ENCODE results near the gene MAPK7.
A peak's percentile ranks its signal among the peaks of the same experiment; 100 is the strongest.
"Not testable (repeated sequence)": the region's sequence is repeated elsewhere in the genome, so short reads cannot be mapped to it uniquely, and the experiment has no call there.

The MAPK7 gene

DNA sequence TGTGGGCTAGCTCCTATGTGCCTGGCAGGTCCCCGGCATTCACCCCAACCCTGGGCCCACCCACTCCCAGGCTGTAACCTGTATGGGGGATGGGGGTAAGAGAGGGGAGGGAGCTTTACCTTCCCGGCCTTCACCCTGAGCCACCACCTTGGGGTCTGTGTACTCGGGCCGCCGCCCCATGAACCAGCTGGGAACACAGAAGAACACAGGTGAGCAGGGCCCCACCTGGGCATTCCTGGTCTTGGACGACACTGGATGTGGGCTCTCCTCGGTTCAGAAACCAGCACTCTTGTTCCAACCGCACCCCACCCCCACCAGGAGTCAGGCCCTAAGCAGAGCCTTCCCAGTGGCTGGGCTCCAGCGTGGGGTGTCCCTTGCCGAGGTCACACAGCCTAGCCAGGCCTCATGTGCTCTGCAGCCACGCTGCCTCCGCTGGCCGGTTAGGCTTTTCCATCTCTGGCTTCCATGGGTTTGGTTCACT is 34.6 kb upstream of the MAPK7 start:
- no peak for DNase-seq

DNA sequence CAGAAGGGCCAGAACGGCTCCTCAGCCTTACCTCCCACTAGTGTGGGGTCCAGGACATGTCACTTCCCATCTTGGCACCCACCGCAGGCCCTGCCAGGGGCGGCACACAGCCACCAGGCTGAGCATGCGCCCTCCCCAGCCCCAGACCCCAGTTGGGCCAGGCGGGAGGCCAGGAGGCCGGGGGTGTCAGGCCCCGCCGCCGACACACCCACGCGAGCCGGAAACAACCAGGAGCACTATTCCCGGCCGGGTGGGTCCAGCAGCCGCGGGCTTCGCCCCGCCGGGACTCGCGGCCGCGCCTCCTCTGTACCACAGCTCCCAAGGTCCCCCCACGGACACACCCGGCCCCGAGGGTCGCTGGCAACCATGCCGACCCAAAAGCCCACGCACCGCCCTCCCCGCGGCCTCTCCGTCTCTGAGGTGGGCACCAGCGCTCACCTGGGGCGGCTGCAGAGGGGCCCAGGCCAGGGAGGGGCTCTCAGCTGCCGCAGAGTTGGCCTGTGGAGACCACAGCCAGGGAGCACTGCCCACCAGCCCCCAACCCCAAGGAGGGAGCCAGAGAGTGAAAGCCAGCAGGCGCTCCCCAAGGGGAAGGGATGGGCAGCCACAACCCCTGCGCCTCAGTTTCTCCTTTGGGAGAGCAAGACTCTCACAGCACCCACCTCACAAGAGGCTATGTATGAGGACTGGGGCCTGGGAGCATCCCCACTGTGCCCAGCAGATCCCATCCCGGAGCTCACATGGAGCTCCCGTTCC is 33.8 kb upstream of the MAPK7 start:
- DNase-seq, result no peak

DNA sequence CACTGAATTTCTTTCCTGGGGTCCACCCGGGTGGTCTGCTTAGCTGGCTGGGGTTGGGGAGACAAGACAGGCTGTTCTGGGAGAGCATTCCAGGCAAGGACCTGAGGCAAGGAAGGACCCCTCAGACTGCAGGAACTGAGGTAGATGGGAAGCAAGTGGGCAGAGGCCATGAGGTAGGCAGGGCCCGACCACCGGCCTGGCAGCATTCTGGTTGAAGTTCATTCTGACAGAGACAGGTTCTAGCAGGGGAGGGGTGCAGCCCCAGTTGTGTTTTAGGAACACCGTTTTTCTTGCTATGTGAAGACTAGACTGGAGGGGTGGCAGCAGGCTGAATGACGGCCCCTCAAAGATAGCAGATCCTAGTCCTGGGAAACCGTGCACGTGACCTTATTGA is 33.2 kb upstream of the MAPK7 start:
- no peak for DNase-seq

DNA sequence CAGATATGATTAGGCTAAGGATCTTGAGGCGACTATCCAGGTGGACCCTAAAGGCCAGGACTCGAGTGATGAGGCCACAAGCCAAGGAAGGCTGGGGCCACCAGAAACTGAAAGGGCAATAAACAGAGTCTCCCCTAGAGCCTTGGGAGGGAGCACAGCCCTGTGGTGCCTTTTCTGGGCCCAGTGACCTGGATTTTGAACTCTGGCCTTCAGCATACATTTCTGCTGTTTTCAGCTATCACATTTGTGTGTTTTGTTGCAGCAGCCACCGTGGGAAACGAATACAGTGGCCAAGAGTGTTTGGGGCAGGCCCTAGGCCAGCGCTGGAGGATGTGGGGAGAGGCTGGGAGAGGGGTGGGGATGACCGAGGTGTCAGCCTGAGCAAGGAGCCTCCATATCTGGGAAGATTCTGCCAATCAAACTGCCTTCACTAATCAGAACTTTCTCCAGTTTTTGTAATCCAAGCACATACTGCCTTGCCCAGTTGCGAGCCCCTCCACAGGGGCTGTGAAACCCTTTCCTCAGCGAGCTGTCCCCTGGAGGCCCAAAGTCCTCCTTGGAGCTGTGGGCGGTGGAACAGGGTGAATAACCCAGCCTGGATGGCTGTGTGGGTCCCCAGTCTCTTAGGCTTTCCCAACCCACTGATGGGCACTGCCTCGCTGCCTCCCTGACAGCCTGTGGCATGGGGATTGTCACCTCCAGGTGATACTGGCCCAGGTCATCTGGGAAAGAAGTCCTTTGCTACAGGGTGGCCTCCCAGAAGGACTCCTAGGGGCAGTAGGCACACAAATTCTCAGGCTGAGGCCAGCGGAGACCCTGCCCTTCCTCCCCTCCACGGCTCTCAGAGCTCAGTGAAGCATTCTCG is 32.6 kb upstream of the MAPK7 start:
- DNase-seq, result no peak

DNA sequence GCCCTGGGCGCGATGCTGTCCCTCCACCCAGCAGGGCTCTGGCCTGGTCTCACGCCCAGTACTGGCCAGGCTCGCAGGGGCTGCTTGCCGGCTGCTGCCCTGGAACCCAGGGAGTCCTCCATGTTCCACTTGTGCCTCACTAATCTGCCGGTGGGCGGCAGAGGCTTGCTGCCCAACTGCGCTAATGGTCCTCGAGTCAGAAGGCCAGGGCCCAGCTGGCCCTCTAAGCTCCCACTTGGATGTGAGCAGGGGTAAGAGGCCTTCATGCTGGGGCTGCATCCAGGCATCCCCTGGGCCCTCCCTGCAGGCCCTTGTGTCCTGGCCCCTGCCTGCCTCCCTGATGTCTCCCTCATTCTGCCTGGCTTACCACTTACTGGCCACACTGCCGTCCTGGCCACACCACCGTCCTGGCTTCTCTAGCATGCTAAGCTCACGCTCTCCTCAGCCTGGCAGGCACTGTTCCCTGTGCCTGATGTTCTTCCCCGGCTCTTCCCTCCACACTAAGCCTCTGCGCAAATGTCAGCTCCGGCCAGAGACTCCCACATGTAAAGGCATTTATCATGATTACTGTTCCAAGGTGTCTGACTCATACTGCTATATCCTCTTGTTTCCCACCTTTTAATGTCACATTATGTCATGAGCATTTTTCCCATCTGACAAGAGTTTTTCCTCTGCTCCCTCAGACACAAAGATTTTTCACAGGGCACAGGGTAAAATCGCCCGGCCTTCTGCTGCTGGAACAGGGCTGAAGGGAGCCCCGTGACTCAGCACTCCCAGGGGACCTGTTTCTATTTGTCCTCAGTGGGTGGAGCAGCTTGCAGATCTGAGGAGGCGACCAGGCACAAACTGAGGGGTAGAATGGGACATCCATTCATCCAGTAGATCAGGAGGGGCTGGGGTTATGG is 31.7 kb upstream of the MAPK7 start:
- DNase-seq, result peak; percentile 85

DNA sequence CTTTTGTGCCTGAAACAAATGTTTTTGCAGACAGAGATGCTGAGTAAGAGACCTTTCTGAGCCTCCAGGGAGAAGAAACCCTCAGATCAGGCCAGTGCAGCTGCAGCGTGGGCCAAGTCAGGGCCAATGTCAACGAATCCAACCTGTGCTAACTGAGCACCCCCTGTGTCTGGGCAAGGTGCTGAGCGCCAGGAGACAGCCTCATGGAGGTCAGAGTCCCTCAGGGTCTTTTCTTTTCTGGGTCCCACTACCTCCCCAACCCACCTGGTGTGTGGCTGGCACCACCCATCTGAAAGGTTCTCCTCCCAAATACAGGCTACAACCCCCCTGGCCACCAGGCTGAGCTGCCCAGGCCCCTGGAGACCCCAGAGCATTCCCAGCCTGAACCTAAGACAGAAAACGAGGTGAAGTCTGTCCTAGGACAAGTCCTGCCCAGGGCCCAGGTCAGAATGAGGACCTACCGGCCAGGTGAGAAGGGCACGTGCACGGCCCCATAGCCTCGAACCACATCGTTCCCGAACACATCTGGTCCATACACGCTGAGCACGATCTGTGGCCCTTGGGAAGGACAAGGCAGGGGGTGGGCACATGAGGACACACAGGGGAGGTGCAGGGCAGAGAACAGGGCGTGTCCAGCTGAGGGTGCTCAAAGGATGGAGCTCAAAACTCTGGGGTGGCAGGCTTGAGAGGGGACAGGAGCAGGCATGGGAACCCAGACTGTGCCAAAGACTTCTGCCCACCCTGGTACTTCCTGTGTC is 30.8 kb upstream of the MAPK7 start:
- no peak for DNase-seq

DNA sequence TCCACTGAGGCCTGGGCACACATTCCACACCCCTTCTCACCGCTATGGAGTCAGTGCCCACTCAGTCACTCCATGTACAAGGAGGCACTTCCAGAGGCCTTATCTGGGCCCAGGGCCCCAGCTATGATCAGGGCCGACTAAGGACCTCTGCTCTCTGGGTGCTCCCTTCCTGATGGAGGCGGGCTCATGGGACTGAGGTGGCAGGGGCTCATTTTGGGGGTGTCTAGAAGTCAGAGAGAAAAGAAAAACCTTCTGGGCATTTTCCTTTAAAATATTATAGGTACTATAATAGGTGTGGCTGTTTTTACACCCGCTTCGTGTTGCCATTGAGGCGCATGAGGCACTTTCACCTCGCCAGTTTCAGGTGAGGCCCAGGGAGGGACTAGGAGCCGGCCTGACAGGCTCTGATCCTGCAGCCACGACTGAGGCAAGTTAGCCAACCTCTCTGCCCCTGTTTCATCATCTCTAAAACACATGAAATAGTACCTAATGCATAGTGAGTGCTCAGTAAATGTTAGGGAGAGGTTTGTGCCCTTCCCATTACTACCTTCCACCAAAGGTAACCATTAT is 30.1 kb upstream of the MAPK7 start:
- DNase-seq, result no peak

DNA sequence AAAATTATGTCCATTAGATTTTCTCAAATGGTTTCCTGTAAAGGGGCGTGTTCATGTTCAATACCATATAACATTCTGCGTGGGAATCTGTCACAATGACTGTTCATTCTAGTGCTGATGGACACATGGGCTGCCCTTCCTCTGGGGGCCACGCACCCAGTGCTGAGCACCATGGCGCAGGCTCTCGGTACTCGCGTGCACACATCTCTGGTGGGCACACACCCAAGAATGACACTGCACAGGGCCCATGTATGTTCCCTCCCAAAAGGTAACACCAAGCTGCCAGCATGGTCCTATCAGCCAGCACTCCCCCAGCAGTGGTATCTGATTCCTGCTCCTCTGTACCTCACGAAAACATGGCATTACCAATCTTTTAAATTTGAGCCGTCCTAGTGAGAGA is 29.5 kb upstream of the MAPK7 start:
- DNase-seq, result no peak

DNA sequence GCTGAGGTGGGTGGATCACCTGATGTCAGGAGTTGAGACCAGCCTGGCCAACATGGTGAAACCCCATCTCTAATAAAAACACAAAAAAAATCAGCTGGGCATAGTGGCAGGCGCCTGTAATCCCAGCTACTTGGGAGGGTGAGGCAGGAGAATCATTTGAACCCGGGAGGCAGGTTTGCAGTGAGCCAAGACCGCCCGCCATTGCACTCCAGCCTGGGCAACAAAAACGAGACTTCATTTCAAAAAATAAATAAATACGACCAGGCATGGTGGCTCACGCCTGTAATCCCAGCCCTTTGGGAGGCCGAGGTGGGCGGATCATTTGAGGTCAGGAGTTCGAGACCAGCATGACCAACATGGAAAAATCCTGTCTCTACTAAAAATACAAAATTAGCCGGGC is 24.9 kb upstream of the MAPK7 start:
- not testable (repeated sequence) for DNase-seq

DNA sequence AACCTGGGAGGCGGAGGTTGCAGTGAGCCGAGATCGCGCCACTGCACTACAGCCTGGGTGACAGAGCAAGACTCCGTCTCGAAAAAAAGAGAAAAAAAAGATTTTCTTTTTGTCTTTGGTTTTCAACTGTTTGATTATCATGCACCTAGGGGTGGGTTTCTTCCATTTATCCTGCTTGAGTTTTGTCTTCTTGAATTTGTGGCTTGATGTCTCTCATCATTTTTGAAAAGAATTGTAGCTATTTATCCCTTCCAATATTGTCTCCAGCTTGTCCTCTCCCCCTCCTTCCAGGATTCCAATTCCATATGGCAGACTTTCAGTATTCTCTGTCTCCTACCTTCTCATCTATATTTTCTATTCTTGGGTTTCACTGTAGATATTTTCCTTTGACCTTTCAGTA is 23.6 kb upstream of the MAPK7 start:
- no peak for DNase-seq

DNA sequence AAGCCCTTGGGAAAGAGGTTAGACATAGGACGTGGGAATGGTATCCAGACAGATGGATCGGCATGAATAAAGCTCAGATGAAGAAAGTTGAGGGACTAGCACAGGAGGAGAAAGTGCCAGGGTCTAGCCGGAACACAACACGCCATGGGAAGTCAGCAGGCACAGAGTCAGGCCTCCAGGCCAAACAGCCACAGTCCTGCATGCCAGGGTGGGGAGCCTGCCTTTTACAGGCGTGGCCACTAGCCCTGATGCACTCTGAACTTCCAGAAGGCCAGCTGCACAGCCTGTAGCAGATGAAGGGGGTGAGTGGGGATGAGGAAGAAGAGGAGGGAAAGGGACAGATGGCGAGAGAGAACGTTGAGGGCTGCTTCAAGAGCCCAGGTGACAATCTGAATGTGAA is 20.9 kb upstream of the MAPK7 start:
- DNase-seq, result no peak

DNA sequence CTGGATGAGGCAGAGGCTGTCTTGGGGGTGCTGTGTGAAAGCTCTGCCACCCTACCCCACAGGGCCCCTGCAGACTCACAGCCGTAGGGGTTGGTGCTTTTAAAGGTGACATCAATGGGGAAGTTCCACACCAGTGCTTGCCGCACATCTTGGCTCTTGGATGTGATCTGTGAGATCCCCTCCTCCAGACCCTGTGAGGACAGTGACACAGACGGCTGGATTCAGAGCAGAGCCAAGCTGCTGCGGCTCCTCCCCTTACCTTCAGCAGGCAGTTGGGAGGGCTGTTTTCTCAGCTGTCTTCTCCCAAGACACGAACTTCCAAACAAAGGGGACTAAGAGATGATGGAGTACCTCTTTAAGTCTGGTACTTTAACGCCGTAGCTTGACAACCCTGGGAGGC is 20.5 kb upstream of the MAPK7 start:
- DNase-seq, result no peak

DNA sequence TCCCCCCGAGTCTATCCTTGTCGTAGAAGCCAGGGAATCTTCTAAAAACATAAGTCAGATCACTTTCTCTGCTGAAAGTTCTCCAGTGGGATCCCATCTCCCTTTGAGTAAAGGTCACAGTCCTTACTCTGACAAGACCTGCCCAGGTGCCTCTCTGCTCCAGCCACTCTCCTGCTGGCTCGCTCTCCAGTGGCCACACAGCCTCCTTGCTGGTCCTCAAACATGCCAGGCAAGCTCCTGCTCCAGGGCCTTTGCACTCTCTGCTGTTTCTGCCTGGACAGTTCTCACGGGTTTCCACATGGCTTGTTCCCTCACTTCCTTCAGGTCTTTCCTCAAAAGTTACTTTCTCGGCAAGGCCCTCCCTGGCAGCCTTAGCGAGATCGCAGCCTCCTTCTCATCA is 19.1 kb upstream of the MAPK7 start:
- no peak for DNase-seq

DNA sequence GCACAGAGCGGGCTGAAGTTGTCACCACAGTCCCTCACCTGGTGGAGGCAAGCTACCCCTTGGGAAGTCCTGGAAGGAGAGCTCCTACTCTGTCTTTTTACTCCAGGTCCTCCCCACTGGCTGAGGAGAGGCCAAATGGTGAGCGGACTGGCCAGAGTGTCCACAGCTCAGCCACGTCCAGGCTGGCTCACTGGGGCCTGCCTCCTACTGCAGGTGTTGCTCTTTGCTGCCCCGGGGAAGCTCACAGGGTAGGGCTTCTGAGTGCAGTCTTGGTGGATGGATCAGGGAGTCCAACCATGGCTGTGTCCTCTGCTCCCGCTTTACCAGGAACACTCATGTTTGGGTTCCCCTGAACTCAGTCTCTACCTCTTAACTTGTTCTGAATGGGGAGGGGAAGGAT is 18.4 kb upstream of the MAPK7 start:
- DNase-seq, result no peak

DNA sequence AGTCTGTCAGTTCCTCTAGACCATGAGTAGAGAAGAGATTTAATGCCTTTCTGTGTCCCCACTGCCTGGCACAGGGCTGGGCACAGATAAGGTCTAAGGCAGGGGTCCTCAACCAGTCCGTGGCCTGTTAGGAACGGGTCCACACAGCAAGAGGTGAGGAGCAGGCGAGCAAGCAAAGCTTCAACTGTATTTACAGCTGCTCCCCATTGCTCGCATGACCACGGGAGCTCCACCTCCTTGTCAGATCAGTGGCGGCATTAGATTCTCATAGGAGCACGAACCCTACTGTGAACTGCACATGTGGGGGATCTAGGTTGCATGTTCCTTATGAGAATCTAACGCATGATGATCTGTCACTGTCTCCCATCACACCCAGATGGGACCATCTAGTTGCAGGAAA is 17.5 kb upstream of the MAPK7 start:
- DNase-seq, result no peak

DNA sequence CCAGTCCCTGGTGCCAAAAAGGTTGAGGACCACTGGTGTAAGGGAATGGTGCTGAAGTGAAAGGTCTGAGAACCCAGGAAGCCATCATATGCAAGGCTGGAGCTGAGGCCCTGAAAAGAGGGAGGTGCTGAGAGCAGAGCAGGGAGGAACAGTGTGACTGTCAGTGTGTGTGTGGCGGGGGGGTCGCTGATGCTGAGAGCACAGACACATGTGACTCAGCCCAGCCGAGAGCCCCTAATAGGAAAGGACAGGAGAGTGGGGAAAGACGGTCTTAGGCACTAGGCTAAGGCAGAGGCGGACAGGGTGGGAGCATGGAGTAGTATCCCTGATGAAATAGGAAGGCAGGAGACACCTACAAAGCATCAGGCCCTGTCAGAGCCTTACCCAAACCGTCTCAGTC is 17.0 kb upstream of the MAPK7 start:
- DNase-seq, result no peak

DNA sequence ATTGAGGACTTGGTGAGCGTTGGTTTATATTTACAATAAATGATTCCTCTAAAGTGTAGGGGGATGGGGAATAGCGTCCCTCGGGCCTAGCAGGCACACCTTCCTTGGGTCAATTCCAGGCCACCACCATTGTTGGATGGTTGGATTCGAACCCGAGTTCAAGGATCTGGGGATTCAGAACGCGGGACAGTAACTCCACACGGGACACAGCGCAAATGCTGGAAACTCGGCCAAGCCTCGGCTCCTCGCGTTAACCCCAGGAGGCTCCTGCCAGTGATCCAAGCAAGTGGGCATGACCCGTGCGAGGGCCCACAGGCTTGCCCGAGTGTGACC is 16.4 kb upstream of the MAPK7 start:
- no peak for DNase-seq

DNA sequence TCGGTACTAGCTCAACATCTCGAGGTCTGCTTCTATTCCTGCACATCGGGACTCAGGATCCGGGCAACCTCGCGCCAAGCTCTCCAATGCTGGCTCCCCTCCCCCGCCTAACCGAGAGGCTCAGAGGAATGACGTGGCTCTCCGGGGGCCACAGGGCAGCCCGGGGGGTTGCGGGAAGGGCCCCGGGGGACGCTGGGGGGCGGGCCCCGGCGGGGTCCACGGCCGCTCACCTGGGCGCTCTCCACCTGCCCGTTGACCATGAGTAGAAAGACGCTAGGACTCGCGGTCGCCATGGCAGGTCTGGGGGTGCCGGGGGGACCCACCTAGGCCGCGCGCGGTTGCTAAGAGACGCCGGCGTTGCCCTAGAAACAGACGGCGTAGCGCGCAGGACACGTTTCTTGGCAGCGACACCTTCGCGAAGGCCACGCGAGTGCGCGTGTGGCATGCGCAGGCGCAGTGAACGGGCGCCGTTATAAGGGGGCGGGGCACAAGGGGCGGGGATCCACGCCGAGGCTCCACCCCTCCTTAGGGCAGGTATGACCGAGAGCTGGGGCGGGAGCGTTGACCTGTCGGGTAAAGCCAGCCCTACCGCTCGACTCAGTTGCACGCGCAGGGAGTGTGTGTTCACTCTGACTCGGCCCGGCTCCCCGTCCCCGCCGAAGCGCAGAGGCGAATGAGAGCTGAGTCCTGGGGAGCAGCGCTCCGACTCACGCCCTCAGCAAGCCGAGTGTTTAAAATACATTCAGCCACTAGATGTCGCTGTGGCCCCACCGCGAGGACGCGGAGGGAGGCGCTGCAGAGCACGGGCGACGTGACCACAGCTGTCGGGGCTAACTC is 15.8 kb upstream of the MAPK7 start, which contains the start of gene B9D1:
B9D1 (minus strand) TSS at position 447 of the 837 bp plus-strand sequence; CDS start at position 293, 154 bp downstream.
- DNase-seq, result peak; percentile 89

DNA sequence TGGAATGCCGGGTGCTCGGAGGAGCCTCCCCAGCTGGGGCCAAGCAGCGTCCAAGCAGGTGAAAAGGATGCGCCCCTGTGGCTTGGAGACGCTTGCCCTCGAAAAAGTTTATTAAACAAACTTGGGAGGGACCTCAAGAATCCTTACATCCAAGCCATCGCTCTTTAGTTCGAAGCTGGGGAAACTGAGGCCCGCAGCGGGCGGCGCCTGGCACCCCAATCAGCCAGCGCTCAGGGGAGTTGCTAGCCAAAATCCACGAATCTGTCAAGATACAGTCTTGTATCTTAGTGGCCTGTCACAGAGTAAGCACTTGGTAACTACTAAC is 15.2 kb upstream of the MAPK7 start:
- no peak for DNase-seq

DNA sequence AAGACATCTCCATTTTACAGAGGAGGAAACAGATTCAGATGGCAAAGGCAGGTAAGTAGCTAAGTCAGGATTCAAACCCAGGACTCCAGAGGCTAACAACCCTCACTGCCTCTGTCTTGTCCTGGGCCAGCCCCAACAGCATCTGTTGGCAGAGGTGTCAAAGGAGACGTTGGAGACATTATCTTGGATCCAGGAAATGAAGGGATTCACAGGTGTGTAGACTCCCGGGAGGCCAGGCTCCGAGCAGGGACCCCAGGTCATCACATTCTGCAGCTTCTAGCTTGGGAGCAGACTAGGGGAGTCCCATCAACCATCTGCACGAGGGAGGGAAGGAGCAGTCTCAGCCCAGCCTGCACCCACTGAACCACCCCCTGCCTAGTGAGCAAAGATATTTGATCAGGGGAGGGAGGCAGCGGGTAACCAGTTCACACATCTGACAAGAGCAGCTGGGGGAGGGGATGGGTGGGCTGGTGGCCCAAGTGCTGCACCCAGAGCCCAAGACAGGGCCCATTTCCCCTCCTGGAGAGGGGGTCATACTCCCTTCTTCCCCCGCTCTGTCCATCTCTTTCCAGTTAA is 14.8 kb upstream of the MAPK7 start:
- DNase-seq, result no peak

All from NCI-H226 (cell line).